DND-41 (cell line): ENCODE data around the gene EFCAB11.

Experiments
- ATAC-seq: fragments of 200-7000 bp; cut with Tn5 transposase; 3 replicates; pipeline ENCODE4 v1.9.1; 2021; ENCODE audit warnings: low read depth; ENCODE audit not compliant: insufficient read depth
- DNase-seq: peaks from one replicate; pipeline ENCODE4 v3.0.0-alpha.2; 2020
- H2AFZ ChIP-seq: 2 replicates; pipeline ENCODE4 v1.6.0; 2012; ENCODE audit warnings: low read depth, low read length
- H3K27ac ChIP-seq: 2 replicates; pipeline ENCODE4 v1.5.1; 2012; ENCODE audit warnings: low read length, inconsistent platforms
- H3K27me3 ChIP-seq: fragments of 200-600 bp; sonication (generic); 2 replicates; pipeline ENCODE4 v1.6.0; 2012; ENCODE audit warnings: low read length, mild to moderate bottlenecking, inconsistent platforms; ENCODE audit not compliant: insufficient read depth, poor library complexity
- H3K36me3 ChIP-seq: 2 replicates; pipeline ENCODE4 v1.5.1; 2012; ENCODE audit warnings: low read length, inconsistent platforms; ENCODE audit not compliant: insufficient read depth
- H3K4me1 ChIP-seq: 2 replicates; pipeline ENCODE4 v1.5.1; 2012; ENCODE audit warnings: mild to moderate bottlenecking, low read length; ENCODE audit not compliant: insufficient read depth
- H3K4me2 ChIP-seq: 2 replicates; pipeline ENCODE4 v1.6.0; 2012; ENCODE audit warnings: mild to moderate bottlenecking, moderate library complexity, low read length, inconsistent platforms; ENCODE audit not compliant: insufficient read depth
- H3K4me3 ChIP-seq, 2 experiments: fragments of 200-600 bp in 1 of 2; shearing (Covaris generic) in 1 of 2; 2 replicates each; pipeline ENCODE4 v1.5.1; 2012 to 2016; ENCODE audit warnings: inconsistent platforms in 2 of 2, low read length in 2 of 2, mild to moderate bottlenecking in 2 of 2, low read depth in 1 of 2, moderate library complexity in 1 of 2
- H3K79me2 ChIP-seq: 2 replicates; pipeline ENCODE4 v1.6.0; 2012; ENCODE audit warnings: low read length, inconsistent platforms; ENCODE audit not compliant: insufficient read depth
- H3K9ac ChIP-seq: 2 replicates; pipeline ENCODE4 v1.6.0; 2012; ENCODE audit warnings: low read depth, mild to moderate bottlenecking, inconsistent platforms, low read length, moderate library complexity
- H3K9me3 ChIP-seq: 2 replicates; pipeline ENCODE4 v1.5.1; 2012; ENCODE audit warnings: low read length, moderate library complexity, mild to moderate bottlenecking, inconsistent platforms; ENCODE audit not compliant: insufficient read depth, severe bottlenecking
- H4K20me1 ChIP-seq: 2 replicates; pipeline ENCODE4 v1.6.0; 2012; ENCODE audit warnings: low read length; ENCODE audit not compliant: insufficient read depth
- CTCF ChIP-seq: IDR thresholded peaks from 2 replicates; pipeline ENCODE4 v1.5.1; 2012; ENCODE audit warnings: borderline replicate concordance, low read length, moderate library complexity, mild to moderate bottlenecking; ENCODE audit not compliant: poor library complexity, severe bottlenecking; ENCODE audit errors: extremely low read depth
- EZH2 ChIP-seq: IDR thresholded peaks from 3 replicates; pipeline ENCODE4 v1.6.1; 2012; ENCODE audit warnings: borderline replicate concordance, low read depth, mild to moderate bottlenecking, moderate library complexity, low read length, inconsistent platforms; ENCODE audit not compliant: severe bottlenecking

The EFCAB11 gene

GRCh38 chr14:89760086-89760485 is 194.4 kb downstream of the EFCAB11 start:
- H3K9me3 ChIP-seq = peaks cover 8% of the 10 kb centered on the region
- H3K79me2 ChIP-seq = no peaks in the 10 kb centered on the region
- no peaks in the 10 kb centered on the region for H3K4me1 ChIP-seq
- no peak for TF ChIP-seq CTCF
- no peak for TF ChIP-seq EZH2
- H3K9ac ChIP-seq = no peak overlapping the region
- no peak overlapping the region for H3K4me2 ChIP-seq
- H3K27me3 ChIP-seq = no peaks in the 10 kb centered on the region
- H3K4me3 ChIP-seq = no peak overlapping the region
- no peaks in the 10 kb centered on the region for H4K20me1 ChIP-seq
- ATAC-seq (no peak), DNase-seq (no peak)
- no peak overlapping the region for H3K27ac ChIP-seq
- H2AFZ ChIP-seq = no peak overlapping the region; the same call in 1 of the 2 replicates
- H3K36me3 ChIP-seq = no peaks in the 10 kb centered on the region

GRCh38 chr14:89757313-89757939 is 197.1 kb downstream of the EFCAB11 start:
- H3K79me2 ChIP-seq = no peaks in the 10 kb centered on the region
- no peak overlapping the region for H3K27ac ChIP-seq
- ATAC-seq = no peak
- no peaks in the 10 kb centered on the region for H3K27me3 ChIP-seq
- H3K4me3 ChIP-seq = no peak overlapping the region
- TF ChIP-seq EZH2 (no peak), CTCF (no peak)
- H3K4me1 ChIP-seq = no peaks in the 10 kb centered on the region
- peaks cover 8% of the 10 kb centered on the region for H3K9me3 ChIP-seq
- H3K36me3 ChIP-seq = no peaks in the 10 kb centered on the region
- no peak overlapping the region for H3K4me2 ChIP-seq
- H2AFZ ChIP-seq = no peak overlapping the region
- no peaks in the 10 kb centered on the region for H4K20me1 ChIP-seq
- no peak overlapping the region for H3K9ac ChIP-seq
- no peak for DNase-seq

GRCh38 chr14:89755816-89756215 is 198.7 kb downstream of the EFCAB11 start:
- DNase-seq (no peak), ATAC-seq (no peak)
- no peak overlapping the region for H3K27ac ChIP-seq
- H2AFZ ChIP-seq = no peak overlapping the region
- no peaks in the 10 kb centered on the region for H4K20me1 ChIP-seq
- H3K9me3 ChIP-seq = peaks cover 8% of the 10 kb centered on the region
- H3K4me3 ChIP-seq = no peak overlapping the region
- H3K36me3 ChIP-seq = no peaks in the 10 kb centered on the region
- H3K79me2 ChIP-seq = no peaks in the 10 kb centered on the region
- no peak overlapping the region for H3K9ac ChIP-seq
- no peaks in the 10 kb centered on the region for H3K4me1 ChIP-seq
- H3K27me3 ChIP-seq = no peaks in the 10 kb centered on the region
- H3K4me2 ChIP-seq = no peak overlapping the region
- no peak for TF ChIP-seq EZH2
- TF ChIP-seq CTCF = no peak
